IPS-NIHi11 (cell line): ENCODE data around the gene TEX26.
"Not testable (repeated sequence)": the region's sequence is repeated elsewhere in the genome, so short reads cannot be mapped to it uniquely, and the experiment has no call there.

Experiments
- DNase-seq: peaks from one replicate; pipeline ENCODE4 v3.0.0; 2012; ENCODE audit warnings: mixed read lengths, low spot score

TEX26 gene

DNA sequence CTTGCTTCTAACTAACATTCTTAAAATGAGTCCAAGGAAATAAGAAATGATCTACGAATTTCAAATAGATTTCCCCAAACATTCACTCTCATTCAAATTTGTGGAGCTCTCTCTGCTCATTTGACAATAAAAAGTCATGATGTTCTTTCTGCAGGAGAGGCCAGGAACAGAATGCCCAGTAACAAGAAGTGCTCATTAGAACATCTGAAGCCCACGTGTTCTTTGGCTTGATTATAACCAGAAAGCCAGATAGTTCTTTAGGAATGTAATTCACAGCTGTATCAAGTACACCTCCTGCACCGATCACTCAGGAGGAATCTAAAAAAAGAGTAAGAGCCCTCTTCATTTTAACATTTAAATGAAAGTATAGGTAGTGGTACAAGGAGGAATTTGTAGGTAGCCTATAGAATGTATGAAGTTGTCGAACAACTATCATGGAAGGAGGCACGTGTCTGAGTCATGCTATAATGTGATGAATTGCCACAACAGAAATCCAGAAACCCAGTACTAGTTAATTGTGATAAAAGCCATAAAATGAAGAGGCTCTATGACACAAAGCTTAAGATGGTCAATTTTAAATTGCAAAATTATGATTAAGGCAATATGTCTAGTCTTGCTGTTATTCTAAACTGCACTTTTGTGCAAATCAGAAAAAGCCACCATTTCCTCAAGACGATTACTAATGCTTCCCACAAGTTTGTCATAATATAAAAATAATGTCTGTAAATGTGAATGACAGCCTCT lies 13.6 kb upstream of the TEX26 start:
- no peak for DNase-seq

DNA sequence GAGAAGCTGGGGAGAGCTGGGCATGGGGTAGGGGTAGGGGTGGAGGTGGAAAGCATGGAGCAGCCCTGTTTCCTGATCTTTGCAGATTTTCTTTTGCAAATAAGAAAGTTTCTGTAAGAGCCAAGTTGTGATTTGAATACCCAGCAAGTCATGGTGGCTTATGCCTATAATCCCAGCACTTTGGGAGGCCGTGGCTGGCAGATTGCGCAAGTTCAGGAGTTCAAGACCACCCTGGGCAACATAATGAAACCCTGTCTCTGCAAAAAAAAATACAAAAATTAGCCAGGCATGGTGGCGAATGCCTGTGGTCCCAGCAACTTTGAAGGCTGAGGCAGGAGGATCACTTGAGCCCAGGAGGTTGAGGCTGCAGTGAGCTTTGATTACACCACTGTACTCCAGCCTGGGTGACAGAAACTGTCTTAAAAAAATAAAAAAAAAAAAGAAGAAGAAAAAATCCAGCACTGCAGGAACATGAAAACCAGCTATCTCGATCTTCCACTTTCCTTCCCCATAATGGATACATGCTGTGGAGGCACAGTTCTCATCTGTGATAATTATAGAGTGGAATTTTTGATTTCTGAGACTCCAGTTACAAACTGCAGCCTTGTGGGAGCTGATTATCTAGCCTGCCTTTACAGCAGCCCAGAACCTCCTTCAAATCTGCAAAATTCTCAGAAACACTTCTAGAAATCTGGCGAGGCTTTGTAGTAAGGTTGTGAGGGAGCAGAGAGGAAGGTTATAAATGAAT lies 12.1 kb upstream of the TEX26 start:
- DNase-seq = no peak

DNA sequence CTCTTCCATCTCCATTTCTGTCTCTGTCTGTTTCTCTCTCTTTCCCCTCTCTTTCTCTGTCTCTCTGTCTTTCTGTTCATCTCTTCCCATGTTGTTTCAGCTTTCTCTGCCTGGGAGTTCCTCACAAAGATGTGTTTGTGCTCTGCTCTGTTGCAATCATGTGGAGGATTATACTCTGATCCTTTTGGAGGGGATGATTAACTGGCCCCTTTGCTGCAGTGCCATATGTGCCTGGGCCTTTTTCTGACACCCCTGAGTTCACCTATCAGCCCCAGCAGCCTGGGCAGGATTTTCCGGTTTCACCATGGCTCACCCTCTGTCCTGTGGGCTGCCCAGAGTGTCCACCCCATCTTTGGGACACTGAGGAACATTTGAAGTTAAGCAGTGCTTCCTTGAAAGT lies 9.0 kb upstream of the TEX26 start:
- DNase-seq = no peak

DNA sequence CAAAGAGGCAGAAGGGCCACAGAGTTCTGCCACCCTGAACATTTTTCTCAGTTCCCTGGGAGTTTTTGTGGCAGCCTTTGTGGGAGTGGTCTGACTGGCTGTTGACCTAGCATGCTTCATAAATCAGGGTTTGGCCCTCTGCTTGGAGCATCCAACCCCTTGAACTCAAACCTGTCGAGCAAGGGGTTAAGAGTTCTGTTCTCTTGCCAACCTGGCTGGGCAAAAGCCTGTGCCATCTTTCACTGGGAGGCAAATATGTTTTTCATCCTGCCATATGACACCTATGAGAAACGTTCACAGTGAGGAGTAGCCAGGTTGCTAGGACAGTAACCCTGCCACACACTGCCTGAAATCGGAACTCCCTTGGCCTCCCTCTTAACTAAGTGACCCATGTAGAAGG lies 7.7 kb upstream of the TEX26 start:
- no peak for DNase-seq

DNA sequence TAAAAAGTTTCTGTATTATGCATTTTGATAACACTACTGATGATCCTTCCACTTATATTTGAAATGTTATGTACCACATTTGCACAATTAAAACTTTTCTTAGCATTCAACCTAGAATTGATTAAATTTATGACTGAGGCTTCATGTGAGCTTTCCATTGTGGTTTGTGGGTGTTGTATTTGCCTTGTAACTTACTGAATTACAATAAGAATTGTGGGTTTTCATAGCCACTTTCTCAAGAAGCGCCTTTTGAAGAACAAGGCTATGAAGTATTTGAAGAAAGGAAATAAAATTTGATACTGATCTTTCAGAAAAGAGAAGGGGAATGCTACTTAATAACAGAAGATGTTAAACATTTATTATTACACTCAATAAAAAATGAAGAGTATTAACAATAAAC lies 7.0 kb upstream of the TEX26 start:
- no peak for DNase-seq

DNA sequence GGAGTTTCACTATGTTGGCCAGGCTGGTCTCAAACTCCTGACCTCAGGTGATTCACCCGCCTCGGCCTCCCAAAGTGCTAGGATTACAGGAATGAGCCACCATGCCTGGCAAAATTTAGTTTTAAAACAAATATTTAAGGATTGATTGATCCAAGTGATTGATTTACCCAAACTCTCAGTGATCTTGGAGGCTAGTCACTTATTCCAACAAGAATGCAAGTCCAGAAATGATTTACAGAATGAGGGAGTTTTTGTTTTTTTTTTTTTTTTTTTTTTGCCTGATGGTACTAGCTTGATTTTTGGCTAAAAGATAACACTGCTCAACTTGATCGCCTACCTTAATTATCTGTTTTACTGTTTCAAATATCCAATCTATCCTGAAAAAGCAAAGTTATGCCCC lies 5.7 kb upstream of the TEX26 start:
- no peak for DNase-seq

DNA sequence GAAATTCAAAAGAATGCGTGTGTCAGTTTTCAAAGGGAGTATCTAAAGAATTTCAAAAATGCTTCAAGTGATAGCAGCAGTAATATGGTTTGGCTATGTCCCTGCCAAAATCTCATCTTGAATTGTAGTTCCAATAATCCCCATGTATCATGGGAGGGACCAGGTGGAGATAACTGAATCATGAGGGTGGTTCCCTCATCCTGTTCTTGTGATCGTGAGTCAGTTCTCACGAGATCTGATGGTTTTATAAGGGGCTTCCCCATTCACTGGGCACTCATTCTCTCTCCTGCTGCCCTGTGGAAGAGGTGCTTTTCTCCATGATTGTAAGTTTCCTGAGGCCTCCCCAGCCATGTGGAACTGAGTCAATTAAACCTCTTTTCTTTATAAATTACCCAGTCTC lies 5.3 kb upstream of the TEX26 start:
- not testable (repeated sequence) for DNase-seq

DNA sequence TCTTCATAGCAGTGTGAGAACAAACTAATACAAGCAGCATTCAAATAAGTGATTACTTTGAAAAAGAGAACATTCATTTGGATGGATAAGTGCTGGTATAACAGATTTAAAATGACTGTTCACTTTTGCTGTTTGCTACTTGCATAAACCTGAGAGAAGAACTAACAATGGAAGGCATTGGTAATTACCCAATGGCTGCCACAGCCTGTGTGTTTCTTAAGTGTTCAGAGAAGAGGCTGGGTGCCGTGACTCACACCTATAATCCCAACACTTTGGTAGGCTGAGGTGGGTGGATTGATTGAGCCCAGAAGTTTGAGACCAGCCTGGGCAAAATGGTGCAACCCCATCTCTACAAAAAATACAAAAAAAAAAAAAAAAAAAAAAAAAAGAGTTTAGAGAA lies 4.9 kb upstream of the TEX26 start:
- no peak for DNase-seq

DNA sequence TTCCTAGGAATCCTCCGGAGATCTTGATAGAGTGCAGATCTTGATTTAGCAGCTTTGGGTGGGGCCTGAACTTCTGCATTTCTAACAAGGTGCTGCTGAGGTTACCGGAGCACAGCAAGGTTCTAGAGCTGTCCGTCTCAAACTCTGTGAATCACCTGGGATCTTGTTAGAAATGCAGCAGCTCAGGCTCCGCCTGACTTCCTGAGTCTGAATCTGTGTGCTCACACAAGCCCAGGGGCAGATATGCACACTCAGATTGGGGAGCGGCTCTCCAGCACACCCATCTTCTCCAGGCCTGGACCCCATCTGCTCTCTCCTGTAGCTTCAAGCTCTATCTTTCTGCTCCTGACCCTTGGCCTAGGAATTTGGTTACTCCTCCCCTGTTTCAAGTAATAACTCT lies 3.5 kb upstream of the TEX26 start:
- no peak for DNase-seq

DNA sequence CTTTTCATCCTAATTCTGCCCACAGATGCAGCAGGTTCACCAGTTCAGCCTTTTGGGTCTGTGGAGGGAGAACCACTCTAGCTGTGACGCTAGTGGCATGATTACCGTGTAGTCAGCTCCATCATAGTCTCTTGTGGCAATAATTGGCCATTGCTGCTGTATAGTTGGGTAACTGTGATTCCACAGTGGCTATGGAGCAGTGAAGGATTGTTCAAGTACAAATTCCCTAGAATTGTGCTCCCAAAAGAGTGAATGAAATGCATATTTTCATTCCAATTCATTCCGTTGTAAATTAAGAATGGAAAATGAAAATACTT lies 856 bp downstream of the TEX26 start:
- DNase-seq = no peak

DNA sequence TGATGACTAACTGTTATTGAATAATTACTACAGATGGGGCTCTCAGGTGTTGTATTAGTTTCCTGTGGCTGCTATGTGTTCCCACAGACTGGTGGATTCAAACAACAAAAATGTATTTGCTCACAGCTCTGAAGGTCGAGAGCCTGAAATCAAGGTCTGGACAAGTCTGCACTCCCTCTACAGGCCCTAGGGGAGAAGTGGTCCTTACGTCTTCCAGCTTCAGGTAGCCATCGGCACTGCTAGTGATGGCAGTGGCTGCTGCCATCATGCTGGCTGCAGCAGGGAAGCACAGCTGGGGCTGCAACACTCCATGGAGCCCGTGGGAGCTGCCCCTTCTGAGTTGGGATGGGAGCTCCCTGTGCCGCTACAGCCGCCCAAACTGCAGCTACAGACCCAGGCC lies 1.9 kb downstream of the TEX26 start:
- DNase-seq = peak; percentile 40

DNA sequence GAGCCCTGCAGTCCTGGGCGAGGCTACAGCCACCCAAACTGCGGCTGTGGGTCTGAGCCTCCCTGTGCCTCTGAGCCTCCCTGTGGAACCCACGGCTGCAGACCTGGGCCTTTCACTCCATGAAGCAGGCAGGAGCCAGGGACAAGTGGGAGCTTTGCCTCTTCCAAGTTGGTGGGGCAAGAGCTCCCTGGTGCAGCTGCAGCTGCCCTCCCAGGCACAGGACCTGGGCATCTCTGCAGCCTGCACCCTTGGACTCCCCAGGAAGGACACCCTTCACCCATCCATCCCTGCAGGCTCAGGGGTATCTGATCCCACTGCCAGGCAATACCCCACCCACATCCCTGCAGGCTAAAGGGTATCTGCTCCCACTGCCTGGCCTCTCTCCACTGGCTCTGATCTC lies 2.3 kb downstream of the TEX26 start:
- DNase-seq = no peak

DNA sequence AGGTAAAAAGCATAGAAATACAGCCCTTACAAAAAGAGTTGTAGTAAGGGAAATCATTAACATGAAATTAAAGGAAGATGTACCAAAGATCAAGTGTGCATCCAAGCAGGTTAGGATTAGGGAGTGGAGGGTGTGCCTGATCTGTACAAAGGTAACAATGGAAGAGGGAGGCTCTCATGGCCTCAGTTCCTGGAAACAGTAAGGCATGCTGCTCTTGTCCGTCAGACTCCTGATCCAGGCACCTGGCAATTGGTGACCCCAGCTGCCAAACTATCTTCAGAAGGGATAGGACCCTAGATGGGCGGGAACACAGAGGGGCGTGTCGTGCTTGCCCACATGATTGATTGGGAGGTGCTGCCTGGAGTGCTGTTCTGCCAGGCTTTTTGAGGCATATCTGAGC lies 4.5 kb downstream of the TEX26 start:
- DNase-seq = no peak

DNA sequence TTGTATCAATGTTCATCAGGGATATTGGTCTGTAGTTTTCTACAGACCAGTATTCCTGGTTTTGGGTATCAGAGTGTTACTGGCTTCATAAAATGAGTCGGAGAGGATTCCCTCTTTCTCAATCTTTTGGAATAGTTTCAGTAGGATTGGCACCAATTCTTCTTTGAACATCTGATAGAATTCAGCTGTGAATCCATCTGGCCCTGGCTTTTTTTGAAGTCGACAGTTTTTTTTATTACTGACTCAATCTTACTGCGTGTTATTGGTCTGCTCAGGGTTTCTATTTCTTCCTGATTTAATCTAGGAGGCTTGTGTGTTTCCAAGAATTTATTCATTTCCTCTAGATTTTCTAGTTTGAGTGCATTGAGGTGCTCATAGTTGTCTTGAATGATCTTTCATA lies 11.4 kb downstream of the TEX26 start:
- no peak for DNase-seq

DNA sequence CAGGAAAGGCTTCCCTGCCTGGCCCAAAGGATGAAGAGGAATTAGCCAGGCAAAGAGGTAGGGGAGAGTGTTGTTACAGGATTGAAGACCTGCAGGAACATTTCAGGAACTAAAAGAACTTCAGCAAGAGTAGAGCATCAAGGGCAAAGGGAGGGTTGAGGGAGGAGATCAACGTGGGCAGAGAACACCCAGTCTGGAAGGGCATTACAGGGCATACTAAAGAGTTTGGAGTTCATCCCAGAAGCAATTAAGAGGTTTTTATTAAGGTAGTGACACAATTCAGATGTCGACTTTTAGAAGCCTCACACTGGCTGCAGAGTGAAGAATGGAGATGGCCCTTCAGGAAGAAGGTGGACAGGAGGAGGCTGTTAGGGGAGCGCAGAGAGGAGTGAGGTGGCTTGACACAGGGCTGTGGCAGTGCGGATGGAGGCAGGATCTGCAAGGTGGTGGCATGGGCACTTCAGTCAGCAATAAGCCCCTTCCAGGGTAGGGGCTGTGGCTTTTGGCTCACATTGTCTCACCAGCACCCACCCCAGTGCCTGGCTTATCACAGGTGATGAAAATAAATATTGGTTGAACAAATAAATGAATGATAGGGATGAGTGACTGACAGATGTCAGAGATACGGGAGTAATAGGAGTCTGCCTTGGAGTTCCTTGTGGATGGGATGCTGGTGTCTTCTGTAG lies 24.9 kb downstream of the TEX26 start:
- no peak for DNase-seq

DNA sequence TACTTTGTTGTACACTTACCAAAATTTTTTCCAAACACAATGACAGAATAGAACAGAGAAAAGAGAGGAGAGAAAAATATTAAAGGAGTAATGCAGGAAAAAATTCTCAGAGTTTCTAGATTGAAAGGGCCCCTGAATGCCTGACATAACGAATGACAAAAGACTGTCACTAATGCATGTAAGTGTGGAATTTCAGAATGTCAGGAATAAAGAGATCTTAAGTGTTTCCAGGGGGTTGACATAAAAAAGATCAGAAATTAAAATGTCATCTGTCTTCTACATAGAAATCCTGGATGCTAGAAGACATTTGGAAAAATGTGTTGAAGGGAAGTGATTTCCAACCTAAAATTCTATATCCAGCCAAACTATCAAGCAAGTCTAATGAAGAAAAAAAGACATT lies 27.2 kb downstream of the TEX26 start:
- DNase-seq = no peak

DNA sequence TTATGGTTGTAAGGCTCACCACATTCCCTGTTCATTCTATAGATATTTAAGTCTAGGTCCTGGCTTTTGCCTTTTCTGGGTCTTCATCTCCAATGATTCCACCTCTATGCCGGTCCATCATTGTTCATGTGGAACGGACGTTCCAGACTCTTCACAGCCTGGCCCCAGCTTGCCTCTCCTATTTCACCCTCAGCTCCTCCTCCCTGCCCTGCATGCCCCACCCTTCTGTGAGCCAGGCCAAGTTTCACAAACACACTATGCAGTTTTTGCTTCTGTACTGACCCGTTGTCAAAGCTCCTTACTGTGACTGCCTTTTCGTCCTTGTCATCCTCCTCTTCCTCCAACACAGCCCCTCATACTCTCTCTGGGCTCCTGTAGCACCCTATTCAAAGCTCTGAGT lies 31.3 kb downstream of the TEX26 start:
- DNase-seq = peak; percentile 51

DNA sequence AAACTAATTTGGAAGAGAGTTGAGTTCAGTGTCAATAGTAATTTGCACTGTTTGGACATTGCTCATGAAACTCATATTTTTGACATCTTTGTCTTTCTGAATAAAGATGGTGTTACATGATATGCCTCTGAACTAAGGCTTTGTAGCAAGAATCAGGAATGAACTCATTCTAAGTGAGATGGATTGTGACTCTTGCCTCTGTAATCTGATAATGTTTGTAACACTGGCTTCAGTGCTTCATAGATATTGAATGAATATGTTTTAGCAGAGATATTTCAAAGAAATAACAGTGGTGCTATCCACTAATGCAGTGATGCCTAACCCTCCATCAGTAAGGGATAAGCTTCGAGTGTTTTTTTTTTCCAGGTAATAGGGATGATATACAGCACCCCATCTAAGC lies 32.9 kb downstream of the TEX26 start:
- DNase-seq = no peak

DNA sequence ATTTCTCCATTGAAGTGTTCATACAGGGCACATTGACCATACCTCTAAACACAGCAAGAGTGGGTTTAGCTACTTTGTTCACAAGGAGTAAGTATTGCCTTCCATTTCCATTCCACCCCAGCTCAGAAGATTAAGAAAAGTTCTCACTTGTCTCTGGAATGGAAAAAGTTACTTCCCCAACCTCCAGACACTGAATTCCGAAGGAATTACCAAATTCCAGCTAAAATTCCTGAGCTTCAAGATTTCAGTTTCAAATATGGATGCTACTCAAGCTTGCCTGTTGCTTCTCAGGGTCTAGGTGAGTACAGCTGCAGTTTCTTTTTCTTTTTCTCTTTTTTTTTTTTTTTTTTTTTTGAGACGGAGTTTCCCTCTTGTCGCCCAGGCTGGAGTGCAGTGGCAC lies 33.6 kb downstream of the TEX26 start:
- DNase-seq = no peak

DNA sequence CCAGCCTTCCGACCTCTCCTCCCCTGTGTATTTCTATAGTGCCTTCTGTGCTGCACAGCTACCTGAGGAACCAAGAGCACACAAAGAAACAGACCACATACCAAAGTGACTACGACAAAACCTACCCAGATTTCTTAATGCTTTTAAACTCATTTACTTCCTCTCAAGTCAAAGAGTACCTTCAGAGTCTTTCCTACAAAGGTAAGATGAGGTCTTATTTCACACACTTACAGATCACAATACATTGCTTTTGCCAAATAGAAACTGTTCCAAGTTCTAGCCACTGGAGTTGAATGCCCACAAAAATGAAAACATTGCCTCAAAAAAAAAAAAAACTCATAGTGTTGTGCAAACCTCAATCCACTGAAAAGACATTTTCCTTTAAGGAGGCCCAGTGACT lies 36.4 kb downstream of the TEX26 start:
- DNase-seq = no peak

DNA sequence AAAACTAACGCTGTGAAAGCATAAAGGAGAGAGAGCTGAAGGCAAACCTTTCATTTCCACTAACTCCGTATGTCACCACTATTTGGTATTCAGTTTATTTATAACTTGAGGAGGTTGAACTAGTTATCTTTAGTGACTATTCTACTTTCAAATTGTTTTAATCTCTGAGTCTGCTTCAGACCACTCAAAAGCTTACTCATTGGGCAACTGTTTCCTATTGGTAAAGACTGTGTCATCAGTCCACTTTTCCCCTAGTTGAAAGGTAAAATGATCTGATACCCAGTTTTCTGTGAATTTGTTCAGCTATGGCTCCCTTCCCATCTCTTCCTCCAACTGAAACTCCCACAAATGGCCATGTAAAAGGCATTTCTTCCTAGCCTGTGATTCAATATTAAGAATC lies 39.1 kb downstream of the TEX26 start:
- DNase-seq = no peak

DNA sequence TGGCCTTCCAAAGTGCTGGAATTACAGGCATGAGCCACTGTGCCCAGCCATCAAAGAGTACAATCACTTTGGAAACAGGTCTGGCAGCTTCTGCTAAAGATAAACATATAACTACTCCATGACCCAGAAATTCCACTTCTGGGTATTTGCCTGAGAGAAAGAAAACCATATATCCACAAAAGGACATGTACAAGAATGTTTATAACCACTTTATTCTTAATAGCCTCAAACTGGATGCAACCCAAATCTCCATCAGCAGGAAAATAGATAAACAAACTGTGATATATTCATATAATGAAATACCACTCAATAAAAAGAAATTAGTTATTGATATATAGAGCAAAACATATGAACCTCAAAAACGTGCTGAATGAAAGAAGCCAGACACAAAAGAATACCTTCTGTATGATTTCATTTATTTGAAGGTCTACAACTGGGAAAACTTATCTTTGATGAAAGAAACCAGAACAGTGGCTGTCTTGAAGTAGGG lies 40.5 kb downstream of the TEX26 start:
- no peak for DNase-seq

DNA sequence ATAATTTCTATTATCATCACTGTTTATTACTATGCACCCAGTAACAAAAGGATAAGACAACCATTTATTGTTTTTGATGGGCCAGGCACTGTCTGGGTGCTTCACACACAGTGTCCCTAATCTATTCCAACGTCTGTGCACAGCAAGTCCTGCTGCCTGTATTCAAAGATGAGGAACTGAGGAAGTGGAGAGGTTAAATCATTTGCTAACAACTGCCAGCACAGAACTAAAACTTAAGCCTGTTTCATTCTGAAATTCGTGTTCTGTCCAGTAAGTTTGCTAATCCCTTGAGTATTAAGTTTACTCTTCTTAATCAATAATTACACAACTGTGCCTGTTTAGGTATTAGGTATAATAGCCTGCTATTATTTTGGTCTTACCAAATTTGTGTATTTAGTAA lies 41.9 kb downstream of the TEX26 start:
- DNase-seq = no peak
